NCI-H460 (cell line): ENCODE results near the gene KLHL2. TPM values are rescaled to one million over a fixed set of nuclear protein-coding genes. Genes with fewer than 3 reads are reported as not detected.
"Not testable (repeated sequence)": the region's sequence is repeated elsewhere in the genome, so short reads cannot be mapped to it uniquely, and the experiment has no call there.

Source experiments
- DNase-seq: peaks from one replicate; pipeline ENCODE4 v3.0.0-alpha.2; 2016; ENCODE audit warnings: low read depth; ENCODE audit errors: extremely low read depth
- total RNA-seq: library from RNA; depleted of rRNA; stranded (reverse); fragments of >200 nt; shearing (Covaris generic); gene quantifications from 2 replicates; pipeline ENCODE4 v1.2.3, GENCODE V29; 2014

Gene KLHL2
- total RNA-seq, 1 experiment from 2014 or later = 14.4 TPM

DNA sequence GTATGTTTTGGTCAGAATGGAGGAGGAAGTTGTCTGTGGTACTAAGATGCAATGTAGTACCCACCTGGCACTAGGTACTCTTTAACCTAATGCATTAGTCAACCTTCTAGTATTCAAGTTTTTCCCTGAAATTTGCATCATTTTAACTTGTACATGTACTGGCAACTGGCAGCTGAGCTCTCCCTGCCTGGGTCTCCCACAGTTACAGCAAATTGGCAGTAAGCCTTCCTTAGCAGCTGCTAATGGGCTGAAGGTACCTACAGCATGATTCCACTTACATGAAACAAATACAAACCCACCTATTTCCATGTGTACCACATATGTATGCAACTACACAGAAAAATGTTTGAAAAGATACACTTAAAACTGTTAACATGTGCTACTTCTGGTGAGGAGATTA, 8.1 kb upstream of the KLHL2 start:
- DNase-seq = no peak

DNA sequence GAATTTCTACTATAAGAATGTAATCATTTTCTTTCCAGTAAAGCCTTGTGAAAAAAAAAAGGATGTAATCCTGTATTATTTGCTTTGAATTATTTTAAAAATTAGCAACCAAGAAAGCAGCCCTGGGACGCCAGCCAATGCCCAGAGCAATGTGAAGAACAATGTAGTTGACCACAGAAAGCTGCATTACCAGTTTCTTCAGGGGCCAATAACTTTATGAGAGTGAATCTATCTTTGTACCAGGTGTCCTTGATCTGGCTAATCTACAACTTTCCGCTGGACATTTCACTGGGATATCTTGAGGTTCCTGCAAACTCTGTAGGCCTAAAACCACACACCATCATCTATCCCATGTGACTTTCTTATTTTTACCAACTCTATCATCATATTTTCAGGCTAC, 7.6 kb upstream of the KLHL2 start:
- no peak for DNase-seq

DNA sequence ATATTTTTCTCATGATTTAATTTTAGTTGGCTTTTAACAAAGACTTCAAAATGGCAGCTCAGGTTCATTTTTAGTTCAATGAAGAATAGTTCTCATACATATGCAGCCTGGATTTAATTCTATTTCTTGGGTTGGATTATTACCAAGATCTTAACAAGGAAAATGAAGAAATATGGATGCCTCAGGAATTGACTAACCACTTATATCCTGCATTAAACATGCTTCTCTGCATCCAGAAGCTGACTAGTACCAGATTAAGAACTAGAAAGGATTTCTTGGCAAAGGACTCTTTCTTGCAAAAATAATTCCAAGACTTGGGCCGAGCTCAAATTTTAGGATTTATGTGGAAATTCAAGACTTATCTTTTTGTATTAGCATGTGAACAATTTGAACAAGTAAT, 5.6 kb upstream of the KLHL2 start:
- no peak for DNase-seq

DNA sequence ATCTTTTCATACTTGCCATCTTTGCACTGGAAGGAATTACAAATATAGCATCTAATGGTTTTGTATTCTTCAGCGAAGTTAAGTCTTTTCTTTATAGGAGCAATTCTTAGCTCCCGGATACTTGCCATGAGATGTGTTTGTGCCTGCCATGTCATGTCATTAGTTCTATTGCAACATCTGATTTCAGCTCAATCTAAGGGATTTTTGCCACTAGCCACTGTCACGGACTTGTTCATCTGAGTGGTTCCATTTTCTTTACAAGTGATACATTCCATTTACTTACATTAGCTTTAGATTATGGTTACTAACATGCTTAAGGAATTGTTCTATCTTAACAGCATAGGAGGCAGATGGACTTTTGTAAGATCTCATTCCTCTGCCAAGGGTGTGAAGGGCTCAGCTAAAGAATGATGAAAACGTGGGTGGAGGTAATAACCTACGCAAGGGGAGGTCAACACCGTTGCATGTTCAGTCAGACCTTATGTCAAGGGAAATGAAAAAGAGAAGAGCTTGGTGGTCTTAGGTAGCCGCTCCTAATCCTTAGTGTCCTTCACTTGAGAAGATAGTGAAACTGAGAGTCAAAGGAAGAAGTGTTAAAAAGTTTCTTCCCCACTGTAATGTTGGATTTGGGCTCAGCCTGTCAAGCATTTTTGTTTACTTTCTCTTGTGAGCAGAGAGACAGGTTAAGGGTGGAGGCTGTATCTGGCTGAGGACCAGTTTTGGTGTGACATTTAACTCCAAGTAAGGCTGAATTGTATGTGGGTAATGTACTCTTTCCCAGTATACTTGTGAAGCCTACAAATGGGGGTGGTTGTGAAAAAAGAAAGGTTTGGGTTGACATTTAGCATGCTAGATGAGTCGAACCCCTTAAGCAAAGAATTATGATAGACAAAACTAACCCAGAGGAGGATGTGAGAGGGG, 3.6 kb upstream of the KLHL2 start:
- DNase-seq = no peak

DNA sequence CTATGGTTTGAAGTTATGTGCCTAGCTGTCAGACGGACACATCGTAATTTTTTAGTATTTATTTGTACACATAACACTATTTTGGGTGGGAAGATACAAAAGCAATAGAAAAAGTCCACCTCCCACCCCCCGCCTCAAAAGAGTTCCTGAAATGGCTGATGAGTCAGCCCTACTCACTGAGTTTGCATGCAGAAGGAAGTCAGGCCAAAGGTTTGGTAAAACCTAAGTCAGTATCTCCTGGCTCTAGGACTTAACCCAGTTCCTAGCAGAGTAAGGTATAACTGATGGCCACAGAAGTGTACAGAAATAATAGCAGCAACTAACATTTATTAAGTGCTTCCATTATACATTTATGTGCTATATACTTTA, 2.9 kb upstream of the KLHL2 start:
- no peak for DNase-seq

DNA sequence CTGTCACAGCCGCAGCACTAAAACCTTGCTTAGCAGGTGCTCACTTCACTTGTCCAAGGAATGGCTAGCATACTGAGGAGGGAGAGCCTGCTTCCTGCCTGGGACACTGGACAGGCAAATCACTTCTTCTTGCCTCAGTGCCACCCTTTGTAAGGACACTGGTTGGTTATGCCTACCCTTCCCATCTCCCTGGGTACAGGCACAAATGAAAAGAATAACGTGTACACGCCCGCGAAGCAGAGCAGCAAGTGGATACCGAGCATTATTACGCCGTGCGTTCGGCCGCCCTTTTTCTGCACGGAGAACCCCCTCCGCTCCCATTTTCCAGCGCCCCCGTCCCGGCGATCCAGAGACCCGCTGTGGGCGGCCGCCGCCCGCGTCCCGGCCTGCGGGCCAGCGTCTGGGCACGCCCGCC, 338 bp upstream of the KLHL2 start:
- DNase-seq = no peak

DNA sequence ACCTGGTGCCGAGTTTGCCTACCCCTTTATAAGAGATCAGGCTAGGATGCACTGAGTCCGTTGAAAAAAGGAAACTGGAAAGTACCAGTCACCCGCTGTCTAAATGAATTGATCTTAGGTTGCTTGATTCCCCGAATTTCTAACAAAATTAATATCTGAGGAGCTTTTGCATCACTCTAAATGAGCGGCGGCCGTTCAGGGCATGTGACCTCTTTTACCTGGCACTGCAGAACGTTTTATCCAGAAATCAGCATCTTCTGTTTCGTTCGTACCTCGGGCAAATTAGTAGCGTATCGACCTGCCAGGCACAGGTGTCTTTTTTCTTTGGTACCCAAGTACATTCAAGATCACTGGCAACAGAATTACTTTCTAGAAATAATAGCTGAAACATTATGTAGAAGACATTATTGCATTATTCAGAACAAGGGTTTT, 876 bp downstream of the KLHL2 start:
- no peak for DNase-seq

DNA sequence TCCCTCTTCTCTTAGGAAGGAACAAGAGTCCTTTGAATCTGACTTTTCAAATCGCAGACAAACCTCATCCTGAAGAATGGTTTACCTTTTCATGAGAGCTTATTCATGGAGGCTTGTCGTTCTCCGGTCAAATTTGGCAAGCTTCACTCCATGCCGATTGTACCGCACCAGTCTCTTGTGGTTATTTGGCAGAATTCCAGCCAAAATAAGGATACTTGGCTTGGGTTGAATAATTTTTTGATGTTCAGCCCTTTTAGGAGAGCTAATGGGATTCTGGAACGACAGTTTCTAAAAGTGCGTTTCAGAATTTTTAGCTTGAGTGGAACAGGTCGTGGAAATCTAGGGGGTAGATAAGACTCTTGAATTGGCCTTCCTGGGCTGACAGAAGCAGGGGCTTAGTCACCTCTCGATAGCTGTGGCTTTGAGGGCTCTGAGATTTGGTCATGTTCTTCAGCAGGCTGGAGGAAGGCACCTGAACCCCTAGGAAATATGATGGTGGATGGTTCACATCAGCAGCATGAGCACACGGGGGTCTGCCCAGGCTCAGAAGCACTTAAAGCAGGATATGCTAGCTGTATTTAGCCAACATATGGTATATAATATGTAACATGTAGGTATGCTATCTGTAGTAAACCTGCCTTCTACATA, 1.5 kb downstream of the KLHL2 start:
- DNase-seq = no peak

DNA sequence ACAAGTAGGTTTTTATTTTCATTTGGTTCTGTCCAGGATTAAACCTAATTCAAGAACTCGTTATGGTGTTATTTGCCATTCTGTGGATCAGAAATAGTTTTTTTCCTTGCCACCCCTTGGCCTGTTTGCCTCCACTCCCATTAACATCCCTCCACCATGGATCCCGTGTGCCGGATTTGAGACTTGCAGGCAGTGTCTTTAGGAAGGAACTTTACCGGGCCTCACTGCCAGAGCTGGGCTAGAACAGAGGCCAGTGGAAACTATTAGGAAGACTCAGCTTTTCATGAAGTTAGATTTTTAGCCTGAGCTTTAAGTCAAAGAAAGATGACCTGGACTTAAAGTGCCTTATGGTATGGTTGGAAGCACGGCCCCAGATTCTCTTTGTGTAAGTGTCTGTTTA, 2.4 kb downstream of the KLHL2 start:
- DNase-seq = no peak

DNA sequence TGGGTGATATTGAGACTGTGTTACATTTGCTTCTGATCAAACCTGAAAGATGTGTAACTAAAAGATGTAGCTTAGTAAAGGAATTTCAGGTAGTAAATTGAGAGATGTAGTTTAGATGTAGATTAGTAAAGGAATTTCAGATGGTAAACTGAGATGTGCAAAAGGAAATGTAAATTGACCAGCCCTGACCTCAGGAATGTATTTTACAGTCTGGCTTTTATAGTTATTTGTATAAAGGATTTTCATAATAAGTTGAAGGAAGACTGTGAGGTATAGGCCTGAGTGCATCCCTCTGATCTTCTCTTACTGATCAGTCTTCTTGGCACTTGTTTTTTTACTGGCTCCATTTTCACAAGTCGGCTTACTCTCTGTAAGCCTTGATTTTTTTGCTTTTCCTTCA, 3.2 kb downstream of the KLHL2 start:
- no peak for DNase-seq

DNA sequence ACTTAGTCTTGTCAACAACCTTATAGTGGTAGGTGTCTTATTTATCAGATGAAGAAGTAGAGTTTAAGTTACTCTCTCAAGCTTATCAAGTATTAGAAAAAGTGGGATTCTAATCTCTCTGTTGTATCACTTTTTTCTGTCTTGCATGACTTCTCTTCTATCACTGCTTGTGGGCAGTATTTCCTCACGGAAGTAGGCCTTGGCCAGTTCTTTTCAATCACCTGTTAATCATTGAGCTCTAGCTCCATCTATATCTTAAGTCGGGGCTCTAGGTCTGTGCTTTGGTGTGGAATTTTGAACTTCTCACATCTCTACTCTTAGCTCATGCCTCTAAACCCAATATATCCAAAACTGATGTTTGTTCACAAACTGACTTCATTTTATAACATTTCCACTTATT, 5.3 kb downstream of the KLHL2 start:
- not testable (repeated sequence) for DNase-seq

DNA sequence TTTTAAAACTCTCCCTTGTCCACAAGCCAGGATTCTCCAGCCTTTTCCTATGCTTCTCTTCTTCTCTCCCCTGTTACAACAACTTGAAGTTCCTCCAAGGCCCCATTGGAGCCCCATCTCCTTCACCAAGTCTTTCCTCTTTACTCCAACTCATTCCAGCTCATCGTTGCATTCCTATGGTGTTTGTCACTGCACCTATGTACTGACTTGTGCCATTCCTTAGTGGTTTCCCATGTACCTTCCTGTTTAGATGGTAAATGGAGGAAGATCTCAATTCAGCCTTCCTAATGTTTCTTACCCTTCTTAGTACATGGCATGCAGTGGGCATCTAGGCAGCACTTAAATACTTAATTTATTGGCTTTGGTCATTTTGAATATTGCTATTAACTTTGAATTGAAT, 6.0 kb downstream of the KLHL2 start:
- not testable (repeated sequence) for DNase-seq

DNA sequence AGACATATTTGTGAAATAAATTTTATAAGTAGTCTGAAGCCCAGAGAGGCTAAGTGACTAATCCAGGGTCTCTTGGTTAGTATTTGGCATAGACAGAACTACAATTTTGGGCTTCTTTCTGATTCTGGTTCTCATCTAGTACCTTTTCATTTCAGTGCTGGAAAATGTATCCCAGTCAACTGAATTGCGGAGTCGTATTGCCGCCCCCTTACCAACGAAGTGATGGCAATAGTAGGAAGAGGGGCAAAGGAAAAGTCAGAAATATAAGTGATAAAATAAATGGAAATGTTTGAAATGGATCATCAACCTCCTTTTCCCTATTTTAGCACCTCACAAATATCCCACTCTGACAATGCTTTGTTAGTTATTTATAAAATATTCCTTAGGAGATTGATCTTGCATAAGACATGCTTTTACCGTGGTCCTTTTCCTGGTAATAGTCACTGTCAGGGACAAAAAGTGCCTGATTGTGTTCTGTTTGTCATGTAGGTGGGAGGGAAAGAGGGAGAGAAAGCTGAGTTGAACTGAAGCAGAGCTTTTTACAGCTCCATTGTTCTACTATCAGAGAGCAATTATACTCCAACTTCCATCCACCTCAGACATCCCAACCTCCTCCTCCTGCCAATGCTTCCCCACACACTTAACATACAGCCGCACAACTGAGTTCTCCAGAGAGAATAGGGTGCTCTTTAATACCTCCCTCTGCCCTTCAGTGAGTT, 6.8 kb downstream of the KLHL2 start:
- not testable (repeated sequence) for DNase-seq

DNA sequence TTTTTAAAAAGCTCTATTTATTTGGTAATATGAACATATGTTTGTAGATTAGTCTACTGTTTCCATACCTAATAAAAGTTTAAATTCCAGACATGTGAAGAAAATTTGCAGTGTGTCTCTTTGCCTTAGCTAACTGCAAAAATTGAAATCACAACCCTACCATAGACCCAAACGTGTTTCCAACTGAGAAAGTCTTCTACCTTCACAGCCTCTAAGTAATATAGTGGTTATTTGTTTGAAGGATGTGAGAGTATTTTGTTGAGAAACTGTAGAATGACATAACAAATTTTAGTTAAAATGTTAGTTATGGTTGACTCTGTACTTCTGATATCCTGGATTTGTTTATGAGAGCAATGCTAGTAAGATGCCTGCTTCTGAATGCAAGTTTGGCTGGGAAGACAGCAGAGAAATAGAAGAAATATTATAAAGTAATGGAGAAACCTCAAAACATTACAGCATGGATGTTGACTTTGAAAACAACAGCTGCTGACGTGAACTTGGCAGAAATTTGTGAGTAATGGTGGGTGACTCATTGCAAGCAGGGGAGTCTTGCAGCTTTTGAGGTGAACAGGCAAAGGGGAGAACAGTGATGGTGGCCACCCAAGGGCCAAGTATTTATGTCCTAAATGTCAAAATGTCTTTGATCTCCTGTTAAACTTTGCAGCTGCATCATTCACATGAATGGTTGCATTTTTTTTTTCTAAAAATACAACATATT, 7.8 kb downstream of the KLHL2 start:
- peak; percentile 36 for DNase-seq

DNA sequence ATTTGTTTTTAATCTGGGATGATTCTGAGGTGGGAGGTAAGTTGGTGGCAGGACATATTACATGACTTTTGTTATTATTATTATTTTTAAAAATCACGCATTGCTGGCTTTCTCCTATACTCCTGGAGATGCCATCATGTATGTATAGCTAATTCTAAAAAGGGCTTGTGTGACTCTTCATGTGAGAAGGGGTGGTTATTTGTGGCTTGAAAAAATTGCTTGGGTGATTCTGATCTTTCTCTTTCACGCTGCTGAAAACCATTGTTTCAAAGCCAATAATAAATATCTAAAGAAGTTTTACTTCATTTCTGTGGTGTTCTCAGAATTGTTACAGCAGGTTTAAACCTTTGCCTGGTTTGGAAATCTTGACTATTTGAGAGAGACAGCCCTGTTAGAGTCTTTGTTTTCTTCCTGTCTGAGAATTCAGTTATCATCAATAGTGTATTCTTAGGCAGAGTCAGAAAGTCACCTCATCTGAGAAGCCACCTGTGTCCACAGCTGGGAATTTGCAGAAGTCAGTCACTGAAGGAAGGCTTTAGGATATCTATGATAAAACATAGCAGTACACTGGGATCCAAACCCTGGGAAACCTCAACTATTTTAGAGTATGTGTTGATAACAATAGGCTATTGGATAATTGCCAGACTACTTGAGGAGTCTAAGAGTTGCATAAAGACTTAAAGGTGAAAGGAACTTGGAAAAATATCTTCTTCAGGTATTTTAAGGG, 8.6 kb downstream of the KLHL2 start:
- not testable (repeated sequence) for DNase-seq

DNA sequence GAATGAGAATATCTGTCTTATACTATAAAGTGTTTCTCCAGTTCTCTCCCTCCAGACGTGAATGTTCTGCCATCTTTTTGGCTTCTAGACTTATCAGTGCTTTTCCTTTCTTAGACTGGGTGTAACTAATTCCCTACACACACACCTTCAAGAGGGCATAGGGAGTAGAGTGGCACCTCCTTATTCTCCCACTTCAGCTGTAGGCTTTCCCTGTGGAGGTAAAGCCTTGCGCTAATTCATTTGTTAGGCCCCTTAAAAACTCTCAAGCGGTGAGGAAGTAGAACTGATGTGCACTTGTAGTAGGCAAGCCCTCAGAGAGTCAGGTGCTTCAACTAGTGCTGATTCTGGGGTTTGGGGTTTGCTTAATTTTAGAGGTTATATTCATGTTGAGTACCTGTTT, 10.0 kb downstream of the KLHL2 start:
- DNase-seq = no peak

DNA sequence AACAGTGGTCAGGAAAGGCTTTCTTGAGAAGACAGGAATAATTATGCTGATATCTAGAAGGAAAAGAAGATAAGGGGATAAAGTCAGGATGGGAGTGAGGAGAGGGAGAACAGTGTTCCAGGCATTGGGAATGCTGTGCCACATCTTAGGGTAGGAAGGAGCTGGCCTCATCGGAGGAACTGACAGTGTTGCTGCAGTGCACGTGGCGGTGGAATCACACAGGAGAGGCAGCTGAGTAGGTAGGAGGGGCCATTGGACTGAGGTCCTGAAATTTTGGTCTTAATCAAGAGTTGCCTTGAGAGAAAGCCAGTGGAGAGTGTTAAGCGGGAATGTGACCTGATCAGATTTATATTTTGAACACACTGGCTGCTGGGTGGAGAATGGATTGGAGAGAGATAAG, 13.9 kb downstream of the KLHL2 start:
- not testable (repeated sequence) for DNase-seq

DNA sequence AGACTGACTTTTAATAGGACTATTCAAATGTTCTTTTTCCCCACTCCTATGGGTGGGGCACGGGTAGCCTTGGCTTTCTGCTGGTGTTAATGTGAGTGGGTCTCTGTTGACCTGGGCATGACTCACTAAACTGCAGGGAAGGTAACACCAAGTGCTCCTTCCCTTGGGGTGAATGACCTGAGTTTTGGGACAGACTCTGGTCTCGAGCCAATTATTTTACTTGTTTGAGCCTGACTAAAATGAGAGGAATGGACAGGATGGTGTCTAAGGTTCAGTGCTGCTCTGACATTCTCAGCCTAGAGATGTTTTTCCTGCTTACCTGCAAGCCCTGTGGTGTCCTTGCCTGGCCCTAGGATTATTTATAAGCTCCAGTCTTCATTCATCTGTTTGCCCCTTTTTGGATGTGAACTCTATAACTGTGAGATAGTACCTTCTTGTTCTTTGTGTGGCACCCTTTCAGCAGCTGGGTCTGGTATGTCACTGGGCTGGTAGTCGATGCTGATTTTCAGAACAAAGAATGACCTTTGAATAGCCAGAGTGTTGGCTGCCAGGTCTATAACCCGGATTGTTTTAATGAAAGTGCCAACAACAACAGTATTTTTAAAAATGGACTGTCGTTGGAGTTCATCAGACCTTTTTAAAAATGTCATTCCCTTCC, 14.8 kb downstream of the KLHL2 start:
- not testable (repeated sequence) for DNase-seq

DNA sequence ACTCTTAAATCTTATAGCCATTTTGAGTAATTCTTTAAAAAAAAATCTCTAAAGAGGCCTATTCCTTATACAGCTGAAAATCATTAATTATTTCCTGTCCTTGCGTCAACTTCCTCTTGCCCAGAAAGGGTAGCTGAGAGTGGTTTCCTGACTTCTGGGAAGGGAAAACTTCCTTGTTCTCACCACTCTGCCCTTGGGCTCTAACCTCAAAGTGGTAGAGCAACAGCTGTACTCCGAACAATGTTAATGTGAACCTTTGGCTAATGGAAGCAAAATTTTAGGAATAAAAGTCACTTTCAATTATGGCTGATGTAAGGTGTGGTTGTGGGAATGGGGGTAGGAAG, 15.3 kb downstream of the KLHL2 start:
- no peak for DNase-seq

DNA sequence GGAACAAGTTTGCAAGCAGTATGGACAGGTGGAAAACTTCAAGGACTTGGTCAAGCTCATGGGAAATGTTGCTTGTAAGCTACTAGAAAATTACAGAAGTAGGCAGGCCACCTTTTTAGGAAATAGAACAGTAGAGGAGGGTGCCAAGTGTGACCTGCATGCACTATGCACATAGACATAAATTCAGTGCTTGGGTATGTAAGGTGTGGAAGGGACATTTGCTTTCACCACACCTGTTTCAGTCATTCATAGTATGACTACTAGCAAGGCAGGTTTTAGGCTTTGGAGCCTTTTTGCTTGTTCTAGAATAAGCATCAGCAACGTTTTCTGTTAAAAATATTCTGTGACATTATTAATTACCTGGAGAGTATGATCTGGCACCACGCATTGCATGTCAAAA, 20.0 kb downstream of the KLHL2 start:
- not testable (repeated sequence) for DNase-seq
